HL-60 (cell line): Measurements from ENCODE around the gene GLTP.

Experiments
- CTCF ChIP-seq: IDR thresholded peaks from one replicate; pipeline ENCODE4 v1.5.1; 2011; ENCODE audit warnings: low read length, control low read depth, inconsistent platforms; ENCODE audit not compliant: insufficient read depth
- POLR2AphosphoS5 ChIP-seq: IDR thresholded peaks from 2 replicates; pipeline ENCODE4 v1.6.1; 2012; ENCODE audit warnings: low read depth
- REST ChIP-seq: IDR thresholded peaks from 2 replicates; pipeline ENCODE4 v1.6.1; 2012; ENCODE audit warnings: low read depth; ENCODE audit not compliant: insufficient replicate concordance

GRCh38 chr12:109896188-109896587, 15.8 kb upstream of the GLTP start:
- TF ChIP-seq CTCF (no peak), POLR2AphosphoS5 (no peak), REST (no peak)
